PFSK-1 (cell line): ENCODE results near the gene SORCS3.

Experiments
- FOXP2 ChIP-seq: optimal IDR thresholded peaks from 2 replicates; pipeline ENCODE3; 2011; ENCODE audit warnings: borderline replicate concordance, control low read depth, inconsistent platforms; ENCODE audit not compliant: insufficient read depth; ENCODE audit errors: extremely low read length, extremely low read depth
- POLR2AphosphoS5 ChIP-seq: IDR thresholded peaks from 2 replicates; pipeline ENCODE4 v1.6.1; 2012; ENCODE audit warnings: low read depth, mild to moderate bottlenecking, control low read depth, low read length, moderate library complexity
- REST ChIP-seq, 2 experiments: IDR thresholded peaks; 2 replicates each; pipeline versions ENCODE4 v1.6.1 to v1.8.0; 2011 to 2012; ENCODE audit warnings: low read depth in 2 of 2, low read length in 2 of 2, control low read depth in 1 of 2, inconsistent platforms in 1 of 2, mild to moderate bottlenecking in 1 of 2, moderate library complexity in 1 of 2; ENCODE audit not compliant: insufficient read depth in 1 of 2
- SIN3A ChIP-seq: IDR thresholded peaks from 2 replicates; pipeline ENCODE4 v1.6.1; 2012; ENCODE audit warnings: mild to moderate bottlenecking, low read length, moderate library complexity, borderline replicate concordance; ENCODE audit not compliant: insufficient read depth
- TAF1 ChIP-seq: IDR thresholded peaks from 2 replicates; pipeline ENCODE4 v1.6.1; 2012; ENCODE audit warnings: low read length, control low read depth, borderline replicate concordance; ENCODE audit not compliant: insufficient read depth

The SORCS3 gene

GRCh38 chr10:104676874-104677273, 35.8 kb downstream of the SORCS3 start:
- TF ChIP-seq TAF1: no peak
- no peak for TF ChIP-seq SIN3A
- TF ChIP-seq REST (IDR thresholded peaks at IDR 0.05; ENCODE audit: insufficient read depth in 1 of 2, low read depth in 2 of 2, low read length in 2 of 2): no peak

DNA sequence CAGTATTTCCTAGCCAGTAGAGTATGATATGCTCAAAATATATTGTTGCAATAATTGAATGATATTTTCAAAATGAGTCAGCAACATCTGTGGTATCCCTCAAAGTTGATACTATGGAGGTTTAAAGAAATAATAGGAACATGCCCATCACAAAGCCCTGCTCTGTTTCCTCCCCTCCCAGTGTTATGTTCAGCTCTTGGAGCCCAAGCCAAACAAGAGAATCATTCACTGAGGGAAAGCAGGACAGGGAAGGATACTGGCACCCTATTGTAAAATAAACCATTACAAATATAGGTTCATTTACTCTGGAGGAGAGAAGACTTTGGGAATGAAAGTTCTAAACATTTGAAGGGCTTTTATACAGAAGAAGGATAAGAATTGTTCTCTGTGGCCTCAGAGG, 37.6 kb downstream of the SORCS3 start:
- TF ChIP-seq FOXP2: no peak
- no peak for TF ChIP-seq SIN3A
- no peak for TF ChIP-seq REST (IDR thresholded peaks at IDR 0.05; ENCODE audit: insufficient read depth in 1 of 2, low read depth in 2 of 2, low read length in 2 of 2)
- no peak for TF ChIP-seq TAF1
- TF ChIP-seq POLR2AphosphoS5: no peak

- TF ChIP-seq REST (IDR thresholded peaks at IDR 0.05; ENCODE audit: insufficient read depth in 1 of 2, low read depth in 2 of 2, low read length in 2 of 2) (no peak), TAF1 (no peak), POLR2AphosphoS5 (no peak)
Observed at GRCh38 chr10:104680467-104681401, 39.6 kb downstream of the SORCS3 start.

DNA sequence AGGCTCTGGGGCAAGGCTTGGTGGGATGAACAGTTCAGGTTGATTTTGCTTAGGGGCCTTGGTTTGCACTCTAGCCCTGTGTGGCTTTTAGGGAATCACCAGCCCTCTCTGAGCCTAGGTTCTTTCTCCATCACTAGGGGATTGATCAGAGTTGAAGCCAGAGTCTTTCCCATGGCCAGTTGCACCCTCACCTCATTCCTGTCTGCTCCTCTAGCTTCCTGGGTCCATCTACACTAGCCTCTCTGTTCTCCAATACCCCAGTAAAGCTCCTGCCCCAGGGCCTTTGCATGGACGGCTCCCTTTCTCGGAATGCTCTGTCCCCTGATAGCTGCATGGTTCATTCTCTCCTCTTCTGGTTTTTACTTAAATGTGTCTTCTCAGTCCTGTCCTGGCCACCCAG, 40.4 kb downstream of the SORCS3 start:
- no peak for TF ChIP-seq POLR2AphosphoS5
- TF ChIP-seq TAF1: no peak
- TF ChIP-seq REST (IDR thresholded peaks at IDR 0.05; ENCODE audit: insufficient read depth in 1 of 2, low read depth in 2 of 2, low read length in 2 of 2): no peak
- no peak for TF ChIP-seq FOXP2
- TF ChIP-seq SIN3A: no peak

GRCh38 chr10:104683567-104683966, 42.5 kb downstream of the SORCS3 start:
- TF ChIP-seq POLR2AphosphoS5 (no peak), REST (IDR thresholded peaks at IDR 0.05; ENCODE audit: insufficient read depth in 1 of 2, low read depth in 2 of 2, low read length in 2 of 2) (no peak), SIN3A (no peak), TAF1 (no peak), FOXP2 (no peak)
